Hepatocyte (in vitro differentiated cells): Measurements from ENCODE around the gene ITK. TPM values are rescaled to one million over a fixed set of nuclear protein-coding genes. Genes with fewer than 3 reads are reported as not detected.

ENCODE experiments used
- DNase-seq: peaks from one replicate; pipeline ENCODE4 v3.0.0-alpha.2; 2016; ENCODE audit warnings: low spot score
- H2AFZ ChIP-seq: fragments of 200-600 bp; sonication (generic); 2 replicates; pipeline ENCODE4 v1.6.0; 2016; ENCODE audit warnings: antibody characterized with exemption, mild to moderate bottlenecking
- H3K27ac ChIP-seq: fragments of 200-600 bp; sonication (generic); 2 replicates; pipeline ENCODE4 v1.5.1; 2016; ENCODE audit warnings: mild to moderate bottlenecking
- H3K27me3 ChIP-seq: fragments of 200-600 bp; sonication (generic); 2 replicates; pipeline ENCODE4 v1.6.1; 2016
- H3K36me3 ChIP-seq: fragments of 200-600 bp; sonication (generic); replicated peaks from 2 replicates; pipeline ENCODE4 v1.5.1; 2016; ENCODE audit warnings: low read depth; ENCODE audit not compliant: insufficient read depth
- H3K4me1 ChIP-seq: fragments of 200-600 bp; sonication (generic); 2 replicates; pipeline ENCODE4 v1.5.1; 2016; ENCODE audit warnings: mild to moderate bottlenecking, moderate library complexity; ENCODE audit not compliant: insufficient read depth
- H3K4me2 ChIP-seq: fragments of 200-600 bp; sonication (generic); 2 replicates; pipeline ENCODE4 v1.6.0; 2016
- H3K4me3 ChIP-seq: fragments of 200-600 bp; sonication (generic); 2 replicates; pipeline ENCODE4 v1.5.1; 2016; ENCODE audit warnings: mild to moderate bottlenecking
- H3K79me2 ChIP-seq: fragments of 200-600 bp; sonication (generic); 2 replicates; pipeline ENCODE4 v1.6.0; 2017; ENCODE audit warnings: mild to moderate bottlenecking
- H3K9me2 ChIP-seq: fragments of 200-600 bp; sonication (generic); replicated peaks from 2 replicates; pipeline ENCODE4 v1.6.0; 2017; ENCODE audit warnings: mild to moderate bottlenecking; ENCODE audit not compliant: insufficient read depth
- H3K9me3 ChIP-seq: fragments of 200-600 bp; sonication (generic); 2 replicates; pipeline ENCODE4 v1.5.1; 2016; ENCODE audit warnings: low read depth, mild to moderate bottlenecking
- H4K20me1 ChIP-seq: fragments of 200-600 bp; sonication (generic); 2 replicates; pipeline ENCODE4 v1.6.0; 2016; ENCODE audit warnings: mild to moderate bottlenecking; ENCODE audit not compliant: insufficient read depth, poor library complexity, severe bottlenecking
- EZH2 ChIP-seq: fragments of 200-600 bp; sonication (generic); IDR thresholded peaks from 2 replicates; pipeline ENCODE4 v1.6.1; 2016; ENCODE audit warnings: antibody characterized with exemption, mild to moderate bottlenecking, borderline replicate concordance
- EZH2phosphoT487 ChIP-seq: fragments of 200-600 bp; sonication (generic); IDR thresholded peaks from one replicate; pipeline ENCODE4 v1.6.1; 2018; ENCODE audit warnings: antibody characterized with exemption, mild to moderate bottlenecking, low read depth, moderate library complexity; ENCODE audit not compliant: unreplicated experiment, severe bottlenecking
- WGBS: methylation state at CpG from one replicate; pipeline ENCODE4 v1.1.6; 2016; ENCODE audit warnings: low lambda C conversion rate; ENCODE audit errors: missing lambda C conversion rate; 5-methylcytosine and 5-hydroxymethylcytosine counted together
- polyA plus RNA-seq: library from polyadenylated mRNA; unstranded; fragments of >200 nt; fragmentation: Nextera tagmentation; extraction: Ambion mirVana; gene quantifications from 2 replicates; pipeline ENCODE4 v1.2.1, GENCODE V29; 2016
- total RNA-seq: library from RNA; depleted of rRNA; stranded (reverse); fragments of >200 nt; gene quantifications from 2 replicates; pipeline ENCODE4 v1.2.3, GENCODE V29; 2014
- TF ChIP-seq, protein P1 (sequence below): fragments of 200-600 bp; sonication (generic); IDR thresholded peaks from 2 replicates; pipeline ENCODE4 v1.5.1; 2016; ENCODE audit warnings: antibody characterized with exemption, mild to moderate bottlenecking; ENCODE audit not compliant: poor library complexity

ITK gene
- total and polyA plus RNA-seq, 2 experiments from 2014 or later: 0.18 to 0.20 TPM

GRCh38 chr5:157148734-157149615, 31.7 kb upstream of the ITK start:
- Histone ChIP-seq H3K4me2 (no peak overlapping the region), H4K20me1 (no peaks in the 10 kb centered on the region), H3K36me3 (no peaks in the 10 kb centered on the region), H3K9me3 (no peaks in the 10 kb centered on the region), H3K9me2 (no peaks in the 10 kb centered on the region), H3K79me2 (no peaks in the 10 kb centered on the region), H3K4me3 (no peak overlapping the region), H3K4me1 (no peaks in the 10 kb centered on the region), H3K27ac (no peak overlapping the region), H2AFZ (no peak overlapping the region), H3K27me3 (no peaks in the 10 kb centered on the region)
- TF ChIP-seq EZH2: no peak
- TF ChIP-seq, protein P1, sequence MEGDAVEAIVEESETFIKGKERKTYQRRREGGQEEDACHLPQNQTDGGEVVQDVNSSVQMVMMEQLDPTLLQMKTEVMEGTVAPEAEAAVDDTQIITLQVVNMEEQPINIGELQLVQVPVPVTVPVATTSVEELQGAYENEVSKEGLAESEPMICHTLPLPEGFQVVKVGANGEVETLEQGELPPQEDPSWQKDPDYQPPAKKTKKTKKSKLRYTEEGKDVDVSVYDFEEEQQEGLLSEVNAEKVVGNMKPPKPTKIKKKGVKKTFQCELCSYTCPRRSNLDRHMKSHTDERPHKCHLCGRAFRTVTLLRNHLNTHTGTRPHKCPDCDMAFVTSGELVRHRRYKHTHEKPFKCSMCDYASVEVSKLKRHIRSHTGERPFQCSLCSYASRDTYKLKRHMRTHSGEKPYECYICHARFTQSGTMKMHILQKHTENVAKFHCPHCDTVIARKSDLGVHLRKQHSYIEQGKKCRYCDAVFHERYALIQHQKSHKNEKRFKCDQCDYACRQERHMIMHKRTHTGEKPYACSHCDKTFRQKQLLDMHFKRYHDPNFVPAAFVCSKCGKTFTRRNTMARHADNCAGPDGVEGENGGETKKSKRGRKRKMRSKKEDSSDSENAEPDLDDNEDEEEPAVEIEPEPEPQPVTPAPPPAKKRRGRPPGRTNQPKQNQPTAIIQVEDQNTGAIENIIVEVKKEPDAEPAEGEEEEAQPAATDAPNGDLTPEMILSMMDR: peak; percentile 85
- 80% methylated on average over 14 of the region's 14 CpGs for WGBS
- peak; percentile 85 for DNase-seq

DNA sequence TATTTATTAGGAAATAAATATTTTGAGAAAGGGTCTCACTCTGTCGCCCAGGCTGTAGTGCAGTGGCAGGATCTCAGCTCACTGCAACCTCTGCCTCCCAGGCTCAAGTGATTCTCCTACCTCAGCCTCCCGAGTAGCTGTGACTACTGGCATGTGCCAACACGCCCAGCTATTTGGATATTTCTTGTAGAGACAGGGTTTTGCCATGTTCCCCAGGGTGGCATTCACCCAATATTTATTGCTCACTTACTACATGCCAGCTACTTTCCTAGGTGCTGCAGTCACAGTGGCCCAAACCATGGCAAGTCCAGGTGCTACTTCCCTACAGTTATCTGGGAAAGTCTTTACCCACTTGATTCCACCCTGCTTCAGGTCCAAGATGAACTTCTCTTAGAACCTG, 29.6 kb upstream of the ITK start:
- Histone ChIP-seq H3K4me2 (no peak overlapping the region), H4K20me1 (no peaks in the 10 kb centered on the region), H3K27me3 (no peaks in the 10 kb centered on the region), H3K36me3 (no peaks in the 10 kb centered on the region), H2AFZ (no peak overlapping the region), H3K79me2 (no peaks in the 10 kb centered on the region), H3K27ac (no peak overlapping the region), H3K9me3 (no peaks in the 10 kb centered on the region), H3K9me2 (no peaks in the 10 kb centered on the region), H3K4me1 (no peaks in the 10 kb centered on the region), H3K4me3 (no peak overlapping the region)
- 85% methylated on average over 3 of the region's 3 CpGs for WGBS
- no peak for DNase-seq
- TF ChIP-seq EZH2phosphoT487: no peak
- TF ChIP-seq, protein P1: no peak
- TF ChIP-seq EZH2: no peak

DNA sequence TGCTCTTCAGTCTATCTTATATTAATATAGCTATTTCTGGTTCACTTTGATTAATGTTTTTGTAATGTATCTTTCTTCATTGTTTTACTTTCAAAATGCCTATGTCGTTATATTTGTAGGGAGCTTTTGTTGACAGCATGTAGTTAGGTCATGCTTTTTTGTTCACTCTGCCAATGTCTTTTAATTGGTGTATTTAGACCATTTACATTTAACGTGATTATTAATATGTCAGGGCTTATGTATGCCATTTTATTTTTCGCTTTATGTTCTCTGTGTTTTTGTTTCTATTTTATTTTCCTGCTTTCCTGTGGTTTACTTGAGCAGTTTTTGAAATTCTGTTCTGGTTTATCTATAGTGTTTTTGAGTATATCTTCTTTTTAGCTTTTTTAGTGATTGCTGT, 25.3 kb upstream of the ITK start:
- no peaks in the 10 kb centered on the region for H3K4me1 ChIP-seq
- no peak overlapping the region for H3K4me2 ChIP-seq
- no peak for DNase-seq
- no peaks in the 10 kb centered on the region for H3K9me2 ChIP-seq
- H4K20me1 ChIP-seq: no peaks in the 10 kb centered on the region
- WGBS: 87% methylated on average over 3 of the region's 3 CpGs
- H2AFZ ChIP-seq: no peak overlapping the region
- no peak overlapping the region for H3K4me3 ChIP-seq
- no peaks in the 10 kb centered on the region for H3K27me3 ChIP-seq
- H3K27ac ChIP-seq: no peak overlapping the region
- no peaks in the 10 kb centered on the region for H3K79me2 ChIP-seq
- TF ChIP-seq, protein P1: no peak
- TF ChIP-seq EZH2: no peak
- TF ChIP-seq EZH2phosphoT487: no peak
- no peaks in the 10 kb centered on the region for H3K36me3 ChIP-seq
- no peaks in the 10 kb centered on the region for H3K9me3 ChIP-seq
